GM10847 (cell line): ENCODE measurements around the gene SRGAP3.

Source experiments
- POLR2A ChIP-seq: IDR thresholded peaks from 2 replicates; pipeline ENCODE4 v1.6.1; 2011; ENCODE audit not compliant: insufficient read length; ENCODE audit errors: extremely low read depth

Gene SRGAP3

GRCh38 chr3:8932507-8932906 lies 316.9 kb downstream of the SRGAP3 start:
- TF ChIP-seq POLR2A = no peak

GRCh38 chr3:8931342-8931741 lies 318.1 kb downstream of the SRGAP3 start:
- TF ChIP-seq POLR2A = no peak
